GM21367 (cell line): ENCODE data around the gene SLAMF8.
A peak's percentile ranks its signal among the peaks of the same experiment; 100 is the strongest.

Source experiments
- ATAC-seq: cut with Tn5 transposase; IDR thresholded peaks from one replicate; pipeline ENCODE4 v1.9.1; 2021; ENCODE audit not compliant: unreplicated experiment

SLAMF8 gene

DNA sequence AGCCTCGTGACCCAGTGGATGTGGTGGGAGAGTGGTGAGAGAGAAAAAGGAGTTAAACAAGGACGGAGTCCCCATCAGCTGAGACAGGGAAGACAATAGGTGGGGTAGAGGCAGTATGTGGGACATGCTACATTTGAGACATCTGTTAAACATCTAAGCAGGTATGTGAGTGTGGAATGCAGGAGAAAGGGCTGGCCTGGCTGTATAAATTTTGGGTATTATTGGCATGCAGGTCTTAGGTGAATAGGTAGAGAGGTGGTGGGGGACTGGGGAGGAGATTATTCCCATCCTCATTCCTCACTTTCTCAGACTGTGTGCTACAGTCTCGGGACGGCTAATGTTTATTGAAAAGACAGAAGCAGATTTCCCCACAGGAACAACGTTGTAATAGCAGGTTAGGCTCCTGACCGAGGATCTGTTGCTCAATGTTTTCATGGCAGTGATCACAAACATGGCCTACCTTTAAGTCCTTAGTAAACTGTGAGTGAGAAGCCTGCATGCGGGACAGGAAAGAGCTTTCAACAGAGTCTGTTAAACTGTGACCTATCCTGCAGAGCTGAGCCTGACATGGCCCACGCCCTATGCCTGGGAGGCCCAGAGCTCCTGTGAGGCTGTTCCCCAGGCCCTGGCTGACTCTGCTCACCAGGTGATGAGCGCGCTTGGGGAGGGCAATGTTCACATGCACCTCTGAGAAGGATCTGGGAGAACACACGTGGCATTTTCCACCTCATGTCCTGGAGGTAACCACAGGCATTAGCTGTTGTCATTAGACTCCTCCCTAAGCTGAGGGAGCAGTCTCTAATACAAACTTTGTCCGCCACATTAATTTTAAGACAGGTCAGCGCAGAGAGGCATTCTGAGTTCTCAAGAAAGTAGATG is 19.3 kb downstream of the SLAMF8 start:
- no peak for ATAC-seq

DNA sequence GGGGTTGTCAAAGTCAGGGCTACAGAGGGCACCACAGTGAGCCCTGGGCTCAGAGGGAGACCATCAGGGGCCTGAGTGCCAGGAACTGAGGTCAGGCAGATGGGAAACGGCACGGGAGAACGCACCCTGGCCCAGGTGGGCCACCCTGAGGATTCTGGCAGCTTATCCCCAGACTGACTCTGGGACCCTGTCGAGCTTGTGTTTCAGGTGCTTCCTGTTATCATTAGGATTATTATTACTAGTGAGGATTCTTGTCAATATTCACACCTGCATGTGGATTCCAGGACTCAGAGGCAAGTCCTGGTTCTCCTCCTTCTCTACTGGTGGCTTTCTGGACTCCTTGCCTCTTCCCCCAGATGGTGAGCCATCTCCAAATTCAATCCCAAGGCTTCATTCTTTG is 20.6 kb downstream of the SLAMF8 start:
- ATAC-seq = no peak

DNA sequence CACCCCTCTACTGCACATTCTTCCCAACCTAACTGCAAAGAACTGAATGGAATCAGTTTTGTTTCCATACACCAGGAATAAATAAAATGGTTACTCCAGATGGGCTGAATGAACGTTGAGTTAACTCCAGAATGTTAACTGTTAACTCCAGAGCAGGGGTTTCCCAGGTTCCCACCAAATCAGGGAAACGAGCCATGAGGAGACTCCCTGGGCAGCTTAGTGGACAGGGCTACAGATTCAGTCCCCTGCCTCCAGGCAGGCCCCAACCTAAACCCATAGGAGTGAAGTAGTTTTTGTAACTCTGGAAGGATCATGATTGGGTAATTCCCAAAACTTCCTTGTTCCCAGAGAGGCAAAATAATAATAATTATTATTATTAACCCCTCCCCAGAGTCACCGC is 21.7 kb downstream of the SLAMF8 start:
- ATAC-seq = no peak

DNA sequence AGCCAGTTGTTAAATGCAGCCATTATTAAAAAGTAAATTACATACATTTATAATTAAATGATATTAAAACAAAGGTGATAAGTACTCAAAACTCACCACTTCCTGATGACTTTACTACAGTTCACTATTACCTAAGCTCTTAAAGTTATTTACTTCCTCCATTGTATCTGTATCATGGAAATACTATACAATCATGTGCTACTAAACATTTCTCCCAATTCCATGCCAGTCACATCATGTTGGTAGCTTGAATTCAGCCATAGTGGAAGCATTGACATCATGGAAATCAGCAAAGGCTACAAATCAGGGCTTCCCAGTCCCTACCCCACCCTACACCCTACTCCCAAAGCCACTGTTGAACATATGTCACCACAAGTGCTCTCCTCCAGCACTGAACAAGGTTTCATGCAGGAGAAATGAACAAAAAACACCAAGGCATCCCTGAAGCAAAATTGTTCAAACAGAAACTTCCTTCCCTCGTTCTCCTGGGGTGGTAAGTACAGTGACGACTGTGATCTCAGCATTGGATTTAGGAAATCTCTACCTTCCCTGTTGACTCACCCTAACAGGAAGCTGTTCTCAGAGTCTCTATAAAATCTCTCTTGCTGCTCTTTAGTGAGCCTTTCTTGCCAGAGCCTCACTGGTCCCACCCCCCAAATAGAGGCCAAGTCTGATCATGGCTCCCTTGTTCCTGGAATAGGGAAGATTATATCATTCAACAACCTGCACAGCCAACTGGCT is 23.1 kb downstream of the SLAMF8 start:
- no peak for ATAC-seq

DNA sequence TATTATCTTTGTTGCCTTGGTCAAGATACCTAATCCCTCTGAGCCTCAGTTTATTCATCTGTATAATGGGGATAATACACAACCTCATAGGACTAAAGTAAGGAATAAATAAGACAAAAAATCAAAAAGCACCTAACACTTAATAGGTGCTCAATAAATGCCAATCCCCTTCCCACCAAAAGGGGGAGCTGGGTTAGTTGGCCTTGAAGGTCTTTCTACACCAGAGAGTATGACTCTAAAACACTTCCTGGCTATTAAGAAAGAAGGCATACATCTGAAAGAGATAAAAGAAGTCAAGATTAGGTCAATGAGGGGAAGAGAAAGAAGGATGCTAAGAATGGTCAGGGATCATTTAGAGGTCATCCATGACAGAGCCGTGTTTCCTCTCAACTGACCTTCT is 24.7 kb downstream of the SLAMF8 start:
- ATAC-seq = no peak

DNA sequence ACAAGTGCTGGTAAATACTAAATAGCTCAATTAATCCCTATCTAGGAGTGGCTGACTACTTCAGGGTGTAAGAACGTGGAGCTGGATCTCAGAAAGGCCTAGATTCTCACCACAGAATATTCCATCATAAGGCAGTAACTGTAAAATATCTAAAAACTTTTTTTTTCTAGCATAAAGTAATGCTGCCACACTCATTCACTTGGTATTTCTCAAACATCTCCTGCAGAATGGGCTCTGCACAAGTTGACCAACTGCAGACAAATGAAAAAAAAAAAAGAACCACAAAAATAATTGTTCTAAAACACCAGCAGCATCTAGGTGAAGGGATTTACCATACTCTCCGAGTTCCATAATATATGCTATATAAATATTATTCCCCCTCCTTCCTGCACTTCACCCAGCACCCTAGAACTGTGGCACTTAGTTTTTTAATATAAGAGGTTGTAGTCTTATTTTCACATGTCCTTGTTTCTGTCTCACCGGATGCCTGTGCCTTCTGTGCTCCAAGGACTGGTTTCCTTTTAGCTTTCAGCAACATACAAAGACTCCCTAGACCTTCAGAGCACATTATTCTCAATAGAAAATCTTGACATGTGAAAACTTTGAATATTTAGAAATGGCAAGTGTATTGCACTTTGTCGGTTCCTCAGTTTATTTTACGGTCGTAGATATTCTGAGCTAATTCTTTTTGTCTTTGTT is 26.9 kb downstream of the SLAMF8 start:
- no peak for ATAC-seq

DNA sequence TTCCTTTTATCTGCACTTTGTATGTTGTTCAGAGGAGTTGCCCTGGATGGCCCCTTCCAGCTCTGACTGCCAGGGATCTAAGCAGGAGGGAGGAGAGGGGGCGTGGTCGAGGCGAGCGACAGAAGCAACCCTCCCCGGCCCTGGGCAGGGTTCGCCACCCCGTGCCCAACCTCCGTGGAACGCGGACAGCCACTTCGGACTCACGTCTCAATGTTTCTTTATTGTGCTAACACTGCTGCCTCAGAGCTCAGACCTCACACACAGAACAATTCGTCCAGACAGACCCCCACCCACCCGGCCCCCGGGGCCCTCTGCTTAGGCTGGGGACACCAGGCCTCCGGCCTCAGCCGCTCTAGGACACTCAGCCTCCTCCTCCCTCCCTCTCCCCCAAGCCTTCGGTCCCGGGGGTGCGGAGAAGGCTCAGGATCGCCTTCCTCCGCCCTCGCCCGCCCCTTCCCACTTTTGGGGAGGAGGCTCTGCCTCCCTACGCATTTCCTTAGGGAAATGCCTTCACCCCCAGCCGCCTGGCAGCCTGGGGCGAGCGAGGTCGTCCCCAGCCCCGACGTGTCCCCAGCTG is 27.5 kb downstream of the SLAMF8 start:
- ATAC-seq = no peak

DNA sequence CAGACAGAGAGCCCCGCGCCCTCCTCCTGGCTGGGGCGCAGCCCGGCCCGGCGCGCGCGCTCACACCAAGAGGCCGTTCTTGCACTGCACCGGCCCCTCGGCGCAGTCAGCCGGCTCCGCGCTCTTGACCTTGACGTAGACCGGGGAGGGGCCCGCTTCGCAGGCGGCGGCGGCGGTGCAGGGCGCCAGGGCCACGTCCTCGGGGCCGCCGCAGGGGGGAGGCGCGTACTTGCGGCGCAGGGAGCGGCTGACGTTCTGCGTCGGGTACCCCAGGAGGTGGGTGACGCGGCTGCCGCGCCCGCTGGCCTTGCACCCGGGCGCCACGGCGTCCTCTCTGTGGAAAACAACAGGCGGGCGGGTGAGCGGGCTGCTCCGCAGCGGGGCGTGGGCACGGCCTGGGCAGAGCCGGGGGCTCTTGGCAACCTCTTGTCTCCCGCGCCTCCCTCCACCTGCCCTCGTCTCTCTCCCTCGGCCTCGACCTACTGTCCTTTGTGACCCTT is 28.1 kb downstream of the SLAMF8 start:
- ATAC-seq = peak; percentile 88

DNA sequence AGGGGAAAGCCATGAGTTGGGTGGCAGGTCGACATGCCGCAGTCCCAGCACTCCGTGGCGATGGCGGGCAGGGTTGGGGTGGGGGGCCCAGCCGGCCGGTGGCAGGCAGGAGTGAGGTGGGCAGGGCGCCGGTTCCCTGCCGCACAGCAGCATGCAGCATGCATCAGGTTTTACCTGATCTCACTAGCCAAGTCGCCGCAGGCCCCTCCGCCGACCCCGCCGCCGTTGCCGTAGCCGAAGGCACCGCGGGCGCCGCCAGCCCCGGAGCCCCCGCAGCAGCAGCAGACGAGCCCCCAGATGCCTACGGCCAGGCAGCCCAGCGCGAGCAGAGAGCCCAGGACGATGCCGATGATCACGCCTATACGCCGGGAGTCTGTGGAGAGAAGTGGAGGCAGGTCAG is 29.0 kb downstream of the SLAMF8 start:
- ATAC-seq = no peak

DNA sequence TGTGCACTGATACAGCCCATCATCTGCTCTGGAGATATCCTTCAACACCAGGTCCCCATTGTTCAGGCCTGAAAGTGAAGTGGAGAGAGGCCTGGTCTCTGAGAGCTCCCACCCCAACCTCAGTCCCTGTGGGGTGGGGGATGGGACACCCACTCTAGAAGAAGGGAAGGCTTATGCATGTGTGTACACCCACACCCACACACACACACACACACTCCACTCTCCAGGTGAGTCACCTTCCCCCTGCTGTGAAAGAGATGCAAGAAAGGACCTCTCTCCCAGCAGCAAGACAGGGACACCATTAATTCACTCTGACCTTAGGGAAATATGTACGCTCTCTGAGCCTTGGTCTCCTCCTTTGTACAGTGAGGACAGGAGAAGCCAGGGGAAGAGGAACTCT is 29.9 kb downstream of the SLAMF8 start:
- ATAC-seq = no peak

DNA sequence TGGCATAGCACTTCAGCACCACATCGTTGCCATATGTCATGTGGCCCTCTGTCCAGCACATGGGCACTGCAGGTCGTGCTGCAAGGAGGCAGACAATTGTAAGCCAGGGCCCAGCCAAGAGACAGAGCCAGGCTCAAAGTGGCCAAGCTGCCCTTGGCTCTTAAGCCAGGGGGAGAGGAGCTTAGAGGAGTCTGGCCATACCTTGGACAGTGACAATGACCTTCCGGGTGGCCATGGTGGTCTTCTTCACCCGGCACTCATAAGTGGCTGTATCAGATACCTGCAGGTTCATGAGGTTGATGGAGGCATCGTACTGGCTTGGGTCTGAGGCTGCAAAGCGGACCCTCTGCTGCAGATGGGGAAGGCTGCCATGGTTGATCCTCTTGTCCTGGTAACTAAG is 31.2 kb downstream of the SLAMF8 start:
- no peak for ATAC-seq

DNA sequence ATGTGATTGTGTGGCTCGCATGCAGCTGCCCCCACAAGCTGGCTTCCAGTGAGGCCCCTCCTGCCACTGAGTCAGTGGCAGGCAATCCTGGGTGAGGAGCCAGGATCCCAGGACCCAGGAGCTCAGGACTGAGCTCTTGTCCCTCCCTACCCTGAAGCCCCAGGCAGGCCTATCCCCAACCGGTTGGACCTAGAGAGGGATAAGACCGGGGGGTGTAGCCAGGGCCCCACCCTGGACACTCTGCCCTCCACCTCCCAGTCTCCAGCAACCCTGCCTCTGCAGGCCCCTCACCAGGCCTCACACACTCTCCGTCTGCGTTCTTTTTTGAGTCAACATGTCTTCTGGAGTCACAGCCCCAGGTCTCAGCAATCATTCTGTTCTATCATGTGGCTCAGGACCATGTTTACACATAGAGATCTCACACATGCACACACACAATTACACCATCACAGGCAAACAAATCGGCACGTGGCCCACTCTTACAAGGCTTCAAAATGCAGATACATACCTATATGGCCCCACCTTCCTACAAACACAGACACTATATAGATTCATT is 33.2 kb downstream of the SLAMF8 start:
- no peak for ATAC-seq

DNA sequence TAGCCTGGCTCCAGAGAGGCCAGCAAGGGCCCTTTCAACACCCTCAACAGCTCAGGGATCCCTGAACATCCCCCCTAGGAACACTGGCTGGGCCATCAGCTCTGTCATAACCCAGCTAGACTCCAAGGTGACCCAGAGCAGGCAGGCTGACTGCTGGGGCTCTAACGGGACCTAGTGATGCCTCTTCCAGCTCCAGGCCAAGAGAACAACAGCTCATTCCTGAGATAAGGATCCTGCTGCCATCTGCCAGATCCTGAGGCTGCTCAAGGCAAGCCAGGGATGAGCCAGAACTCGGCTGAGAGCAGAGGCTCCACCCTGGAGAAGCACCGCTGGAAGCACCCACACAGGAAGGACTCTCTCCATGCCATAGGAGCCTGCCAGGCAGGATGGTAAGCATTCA is 33.8 kb downstream of the SLAMF8 start:
- ATAC-seq = no peak

DNA sequence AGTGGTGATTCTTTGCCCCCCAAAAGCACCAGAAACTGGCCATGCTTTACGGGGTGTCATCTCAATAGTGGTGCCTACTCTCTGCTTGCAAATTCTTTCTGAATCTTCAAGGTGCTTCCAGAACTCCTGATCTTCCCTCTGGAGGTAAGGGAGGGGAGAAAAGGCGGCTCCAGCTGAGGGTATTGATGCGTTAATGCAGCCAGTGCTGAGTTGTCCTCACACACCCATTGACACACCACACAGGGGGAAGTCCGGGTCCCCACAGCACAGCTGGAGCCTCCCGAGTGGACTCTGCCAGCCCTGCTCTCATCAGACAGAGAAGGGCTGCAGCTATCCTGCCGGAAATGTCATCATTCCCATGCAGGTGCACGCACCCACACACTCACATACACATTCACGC is 34.5 kb downstream of the SLAMF8 start:
- ATAC-seq = no peak

DNA sequence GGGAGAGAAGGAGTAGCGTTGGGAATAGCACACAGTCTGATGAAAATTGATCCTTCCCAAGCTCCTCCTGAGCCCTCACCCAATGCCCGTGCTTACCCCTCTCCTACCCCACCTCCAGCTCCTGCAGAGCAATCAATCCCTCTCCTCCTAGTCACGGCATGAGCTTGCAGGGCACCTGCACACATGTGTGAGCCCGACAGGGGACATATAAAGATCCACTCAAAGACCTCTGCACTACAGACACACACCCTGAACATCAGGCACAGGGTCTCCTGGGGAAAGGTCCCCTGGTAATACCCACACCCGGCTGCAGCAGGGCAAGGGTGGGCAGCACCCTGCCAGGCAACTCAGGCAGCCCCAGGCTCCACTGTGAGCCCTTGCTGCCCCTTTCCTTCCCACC is 35.4 kb downstream of the SLAMF8 start:
- ATAC-seq = no peak

DNA sequence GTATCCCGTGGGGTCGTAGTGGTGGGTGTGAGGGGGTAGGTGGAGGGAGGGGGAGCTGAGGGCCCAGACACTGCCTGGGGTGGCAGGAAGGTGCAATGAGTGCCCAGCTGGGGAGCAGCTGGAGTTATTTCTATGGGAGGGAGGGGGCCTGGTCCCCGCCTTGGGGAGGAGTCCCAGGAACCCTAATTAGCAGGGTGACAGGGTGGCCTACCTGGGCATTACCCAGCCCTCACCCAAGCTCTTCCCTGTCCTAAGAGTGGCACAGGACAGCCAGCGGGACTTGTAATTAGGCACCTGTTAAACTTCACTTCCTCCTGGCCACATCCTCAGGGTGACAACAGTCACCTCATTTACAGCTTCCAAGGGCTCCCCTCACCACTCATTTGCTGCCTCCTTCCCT is 35.9 kb downstream of the SLAMF8 start, which contains the start of gene VSIG8:
VSIG8 (minus strand) TSS at position 101 of the 400 bp plus-strand sequence. CDS start 136 bp downstream, outside the sequence.
- no peak for ATAC-seq

DNA sequence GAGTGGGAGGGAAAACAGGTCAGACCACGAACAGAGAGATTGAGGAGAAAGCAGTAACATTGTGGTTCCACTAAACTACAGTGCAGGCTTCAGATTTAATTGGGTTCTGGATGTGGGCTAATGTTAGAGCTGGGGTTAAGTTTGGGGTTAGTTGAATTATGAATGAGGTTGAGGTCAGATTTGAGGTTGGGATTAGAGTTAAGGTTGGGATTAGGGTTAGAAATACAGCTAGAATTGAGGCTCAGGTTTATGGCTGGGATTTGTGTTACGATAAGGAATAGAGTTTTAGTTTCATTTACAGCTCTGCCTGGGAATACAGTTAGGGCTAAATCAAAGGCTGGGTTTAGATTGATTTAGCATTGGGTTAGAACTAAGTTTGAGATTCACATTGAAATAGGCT is 37.6 kb downstream of the SLAMF8 start:
- no peak for ATAC-seq

DNA sequence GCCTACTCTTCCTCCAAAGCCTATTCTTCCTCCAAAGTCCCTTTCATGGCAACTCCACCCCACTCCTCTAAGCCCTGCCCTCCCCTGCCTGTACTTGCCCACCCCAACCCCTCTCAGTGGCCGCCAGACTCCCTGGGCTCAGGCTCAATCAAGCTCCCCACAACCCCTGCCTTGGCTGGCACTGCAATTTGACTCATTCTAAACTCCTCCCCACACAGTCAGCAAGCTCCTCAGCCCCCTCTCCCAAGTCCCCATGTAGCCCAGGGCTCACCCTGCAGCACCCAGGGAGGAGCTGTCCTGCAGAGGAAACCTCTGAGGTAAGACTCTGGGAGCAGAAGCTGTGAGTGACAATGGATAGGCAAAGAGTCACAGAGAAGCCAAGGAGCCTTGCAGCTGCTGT is 39.4 kb downstream of the SLAMF8 start:
- no peak for ATAC-seq

DNA sequence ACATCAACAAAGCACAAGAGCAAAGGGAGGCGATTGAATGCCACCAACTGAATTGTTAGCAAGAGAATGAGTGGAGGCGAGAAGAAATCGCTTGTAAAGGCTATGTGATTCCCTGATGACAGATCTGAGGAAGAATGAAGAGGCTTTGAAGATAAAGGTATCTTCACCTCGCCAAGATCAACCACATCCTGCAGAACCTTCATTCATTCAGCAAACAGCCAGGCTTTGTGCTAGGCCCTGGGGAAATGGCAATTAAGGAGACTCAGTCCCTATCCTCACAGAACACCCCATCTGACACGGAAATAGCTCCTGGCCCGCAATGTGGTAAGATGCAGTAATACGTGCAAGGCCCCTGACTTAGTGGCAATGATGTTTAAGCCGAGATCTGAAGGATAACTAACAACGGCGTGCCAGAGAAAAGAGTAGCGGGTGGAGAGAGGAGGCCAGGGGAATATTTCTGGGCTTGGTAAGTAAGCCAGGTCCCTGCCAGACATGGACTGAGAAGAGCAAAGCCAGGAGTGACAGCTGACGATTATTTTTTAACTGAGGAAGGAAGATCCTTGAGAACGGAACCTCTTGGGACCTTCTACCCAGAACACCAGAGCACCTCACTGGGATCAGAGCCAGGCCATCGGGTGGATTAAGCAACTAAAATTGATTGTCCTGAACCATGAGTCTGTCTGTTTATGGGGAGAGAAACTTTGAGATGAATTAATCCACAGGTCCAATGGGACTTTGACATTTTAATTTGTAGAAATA is 40.4 kb downstream of the SLAMF8 start:
- no peak for ATAC-seq

DNA sequence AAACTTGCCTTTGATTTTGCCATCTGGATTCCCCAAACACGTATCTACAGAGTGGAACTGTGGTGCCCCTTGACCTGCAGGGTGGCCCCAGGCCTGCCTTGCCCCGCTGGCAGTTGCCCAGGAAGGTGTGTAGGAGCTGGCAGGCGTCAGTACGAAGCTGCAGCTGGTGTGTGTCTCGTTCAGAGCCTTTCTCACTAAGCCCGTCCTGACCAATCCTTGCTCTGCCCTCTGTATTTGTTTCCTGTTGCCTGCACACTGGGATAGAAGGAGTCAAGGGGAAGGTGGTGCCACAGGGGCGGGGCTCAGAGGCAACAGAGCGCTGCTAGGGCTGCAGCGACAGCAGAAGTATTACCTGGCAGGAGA is 41.0 kb downstream of the SLAMF8 start:
- ATAC-seq = no peak
